WI38 (cell line): ENCODE measurements around the gene ARMC9.

ENCODE experiments used
- H3K4me3 ChIP-seq: 2 replicates; pipeline ENCODE4 v1.5.1; 2011; ENCODE audit warnings: low read depth, mild to moderate bottlenecking, control low read depth, low read length
- TF ChIP-seq, protein P1 (sequence below): IDR thresholded peaks from 2 replicates; pipeline ENCODE4 v1.5.1; 2012; ENCODE audit warnings: low read depth, mild to moderate bottlenecking, control low read depth, low read length

Gene ARMC9

GRCh38 chr2:231184319-231184718 lies 14.1 kb upstream of the ARMC9 start:
- TF ChIP-seq, protein P1, sequence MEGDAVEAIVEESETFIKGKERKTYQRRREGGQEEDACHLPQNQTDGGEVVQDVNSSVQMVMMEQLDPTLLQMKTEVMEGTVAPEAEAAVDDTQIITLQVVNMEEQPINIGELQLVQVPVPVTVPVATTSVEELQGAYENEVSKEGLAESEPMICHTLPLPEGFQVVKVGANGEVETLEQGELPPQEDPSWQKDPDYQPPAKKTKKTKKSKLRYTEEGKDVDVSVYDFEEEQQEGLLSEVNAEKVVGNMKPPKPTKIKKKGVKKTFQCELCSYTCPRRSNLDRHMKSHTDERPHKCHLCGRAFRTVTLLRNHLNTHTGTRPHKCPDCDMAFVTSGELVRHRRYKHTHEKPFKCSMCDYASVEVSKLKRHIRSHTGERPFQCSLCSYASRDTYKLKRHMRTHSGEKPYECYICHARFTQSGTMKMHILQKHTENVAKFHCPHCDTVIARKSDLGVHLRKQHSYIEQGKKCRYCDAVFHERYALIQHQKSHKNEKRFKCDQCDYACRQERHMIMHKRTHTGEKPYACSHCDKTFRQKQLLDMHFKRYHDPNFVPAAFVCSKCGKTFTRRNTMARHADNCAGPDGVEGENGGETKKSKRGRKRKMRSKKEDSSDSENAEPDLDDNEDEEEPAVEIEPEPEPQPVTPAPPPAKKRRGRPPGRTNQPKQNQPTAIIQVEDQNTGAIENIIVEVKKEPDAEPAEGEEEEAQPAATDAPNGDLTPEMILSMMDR = no peak

GRCh38 chr2:231185050-231185725 lies 13.2 kb upstream of the ARMC9 start:
- TF ChIP-seq, protein P1 = no peak
- no peak overlapping the region for H3K4me3 ChIP-seq

More at GRCh38 chr2:231184319-231184718, 14.1 kb upstream of the ARMC9 start:
- no peak overlapping the region for H3K4me3 ChIP-seq

GRCh38 chr2:231185886-231186285 lies 12.5 kb upstream of the ARMC9 start:
- no peak overlapping the region for H3K4me3 ChIP-seq
- TF ChIP-seq, protein P1 = no peak

- TF ChIP-seq, protein P1 = no peak
- H3K4me3 ChIP-seq = no peak overlapping the region
These were observed 12.1 kb upstream of the ARMC9 start for GRCh38 chr2:231186325-231186724.

DNA sequence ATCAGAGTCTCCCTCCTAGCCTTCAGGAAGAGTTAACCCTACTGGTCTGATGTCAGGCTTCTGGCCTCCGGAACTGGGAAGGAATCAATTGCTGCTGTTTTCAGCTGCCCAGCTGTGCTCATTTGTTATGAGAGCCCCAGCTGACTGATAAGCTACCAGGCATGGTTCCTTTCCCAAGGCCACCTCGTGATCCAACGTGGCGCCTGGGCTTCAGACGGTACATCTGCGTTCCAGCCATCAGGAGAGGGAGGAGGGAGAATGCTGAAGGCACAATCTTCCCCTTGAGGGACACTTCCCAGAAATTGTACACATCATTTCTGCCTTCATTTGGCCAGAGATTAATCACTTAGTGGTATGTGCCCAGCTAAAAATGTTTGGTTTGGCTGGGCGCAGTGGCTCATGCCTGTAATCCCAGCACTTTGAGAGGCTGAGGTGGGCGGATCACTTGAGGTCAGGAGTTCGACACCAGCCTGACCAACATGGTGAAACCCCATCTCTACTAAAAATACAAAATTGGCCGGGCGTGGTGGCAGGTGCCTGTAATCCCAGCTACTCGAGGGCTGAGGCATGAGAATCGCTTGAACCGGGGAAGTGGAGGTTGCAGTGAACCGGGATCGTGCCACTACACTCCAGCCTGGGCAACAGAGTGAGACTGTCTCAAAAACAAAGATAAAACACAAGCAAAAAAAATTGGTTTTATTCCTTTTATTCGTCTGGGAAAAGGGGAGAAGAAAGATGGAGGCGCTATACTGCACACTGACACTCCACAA lies 10.5 kb upstream of the ARMC9 start:
- H3K4me3 ChIP-seq = no peak overlapping the region
- TF ChIP-seq, protein P1 = no peak

DNA sequence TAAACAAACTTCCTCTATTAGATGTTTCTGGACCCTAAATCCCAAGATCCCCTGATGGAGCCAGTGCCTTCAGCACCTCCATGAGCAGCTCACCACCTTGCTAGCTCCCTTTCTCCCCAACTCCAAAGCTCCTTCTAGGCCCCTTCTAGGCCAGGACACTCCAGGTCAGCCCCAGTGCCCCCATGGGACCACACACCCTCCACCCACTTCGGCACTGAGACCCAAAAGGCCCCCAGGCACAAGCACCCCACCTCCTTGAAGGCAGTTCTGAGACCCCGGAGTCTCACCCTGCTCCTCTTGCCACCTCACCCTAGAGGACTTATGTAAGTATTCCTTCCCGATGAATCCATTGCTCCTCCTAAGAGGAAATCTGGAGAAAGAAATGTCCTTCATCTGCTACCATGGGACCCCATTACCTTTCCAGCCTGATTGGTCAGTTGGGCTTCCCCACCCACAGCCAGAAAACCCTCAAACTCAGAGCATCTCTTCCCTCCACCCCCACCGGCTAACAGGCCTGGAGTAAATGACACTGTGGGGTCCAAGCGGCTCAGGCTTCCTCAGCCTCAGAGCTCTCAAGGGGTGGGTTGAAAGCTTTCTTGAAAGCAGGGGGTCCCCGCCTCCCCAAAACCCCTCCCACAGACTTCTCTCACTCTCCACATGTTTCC lies 9.8 kb upstream of the ARMC9 start:
- TF ChIP-seq, protein P1 = no peak
- no peak overlapping the region for H3K4me3 ChIP-seq

- H3K4me3 ChIP-seq = no peak overlapping the region
- TF ChIP-seq, protein P1 = no peak
These were observed 9.3 kb upstream of the ARMC9 start for GRCh38 chr2:231189171-231189530.
